Measurements from ENCODE around the gene MAP1B. TPM values are rescaled to one million over a fixed set of nuclear protein-coding genes. Genes with fewer than 3 reads are reported as not detected.

The MAP1B gene
- polyA plus RNA-seq, 3 donors = 0.02 TPM; not detected in 2

DNA sequence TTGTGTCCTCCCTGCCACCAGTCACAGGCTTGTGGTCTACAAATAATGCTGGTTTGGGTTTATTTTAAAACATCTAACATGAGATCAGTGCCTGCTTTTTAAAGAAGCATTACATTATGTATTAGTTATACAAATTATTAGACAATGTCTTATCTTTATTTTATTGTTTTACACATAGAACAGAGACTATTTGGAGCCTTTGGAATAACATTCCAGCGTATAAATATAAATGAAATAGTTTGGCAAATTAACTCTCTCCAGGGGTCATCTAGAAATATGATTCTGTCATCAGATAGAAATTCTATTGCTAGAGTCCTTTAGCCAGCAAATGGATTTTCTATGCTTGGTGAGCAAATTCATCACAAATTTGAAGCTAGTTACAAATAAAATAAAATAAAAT lies 22.4 kb downstream of the MAP1B start:
- Histone ChIP-seq H3K27me3 (ENCODE audit: control insufficient read depth in 2 of 2, insufficient read depth in 2 of 2, low read length in 2 of 2) (peaks cover 4 to 7% of the 10 kb centered on the region in 2 donors), H3K9ac (ENCODE audit: insufficient read depth, low read length, poor library complexity, severe bottlenecking) (no peak overlapping the region), H3K4me2 (replicated peaks; ENCODE audit: extremely low read depth, low read length, poor library complexity, severe bottlenecking) (no peak overlapping the region), H3K4me3 (replicated peaks in 1 of 3; ENCODE audit: low read depth in 2 of 3, low read length in 3 of 3) (no peak overlapping the region), H2AFZ (ENCODE audit: insufficient read depth, low read depth, low read length, poor library complexity, severe bottlenecking) (no peak overlapping the region), H3K4me1 (ENCODE audit: control insufficient read depth in 1 of 2, insufficient read depth in 2 of 2, low read length in 2 of 2) (no peaks in the 10 kb centered on the region), H4K20me1 (ENCODE audit: insufficient read depth, low read length) (no peaks in the 10 kb centered on the region), H3K79me2 (ENCODE audit: insufficient read depth, low read length) (no peaks in the 10 kb centered on the region), H3K9me3 (replicated peaks in 1 of 2; ENCODE audit: control insufficient read depth in 1 of 2, insufficient read depth in 1 of 2, low read length in 2 of 2) (no peaks in the 10 kb centered on the region), H3K27ac (ENCODE audit: low read depth in 1 of 2, low read length in 2 of 2) (no peak overlapping the region), H3K36me3 (replicated peaks in 1 of 2; ENCODE audit: control insufficient read depth in 1 of 2, insufficient read depth in 2 of 2, low read length in 2 of 2) (no peaks in the 10 kb centered on the region)
- Mint-ChIP-seq H3K36me3 (no peaks in the 10 kb centered on the region), H3K4me1 (no peaks in the 10 kb centered on the region), H3K9me3 (no peaks in the 10 kb centered on the region), H3K4me3 (no peak overlapping the region), H3K27me3 (ENCODE audit: low read depth in 3 of 3) (peaks cover 10 to 45% (median 19%) of the 10 kb centered on the region in 3 donors), H3K27ac (no peak overlapping the region)
- DNase-seq = no peak
- WGBS (ENCODE audit: insufficient coverage) = no CpG with 5 or more reads among the region's 1 CpG
- intact Hi-C loops (cut with micrococcal nuclease) = no loop called here
- TF ChIP-seq, protein P1, sequence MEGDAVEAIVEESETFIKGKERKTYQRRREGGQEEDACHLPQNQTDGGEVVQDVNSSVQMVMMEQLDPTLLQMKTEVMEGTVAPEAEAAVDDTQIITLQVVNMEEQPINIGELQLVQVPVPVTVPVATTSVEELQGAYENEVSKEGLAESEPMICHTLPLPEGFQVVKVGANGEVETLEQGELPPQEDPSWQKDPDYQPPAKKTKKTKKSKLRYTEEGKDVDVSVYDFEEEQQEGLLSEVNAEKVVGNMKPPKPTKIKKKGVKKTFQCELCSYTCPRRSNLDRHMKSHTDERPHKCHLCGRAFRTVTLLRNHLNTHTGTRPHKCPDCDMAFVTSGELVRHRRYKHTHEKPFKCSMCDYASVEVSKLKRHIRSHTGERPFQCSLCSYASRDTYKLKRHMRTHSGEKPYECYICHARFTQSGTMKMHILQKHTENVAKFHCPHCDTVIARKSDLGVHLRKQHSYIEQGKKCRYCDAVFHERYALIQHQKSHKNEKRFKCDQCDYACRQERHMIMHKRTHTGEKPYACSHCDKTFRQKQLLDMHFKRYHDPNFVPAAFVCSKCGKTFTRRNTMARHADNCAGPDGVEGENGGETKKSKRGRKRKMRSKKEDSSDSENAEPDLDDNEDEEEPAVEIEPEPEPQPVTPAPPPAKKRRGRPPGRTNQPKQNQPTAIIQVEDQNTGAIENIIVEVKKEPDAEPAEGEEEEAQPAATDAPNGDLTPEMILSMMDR (IDR thresholded peaks at IDR 0.05) = no peak

DNA sequence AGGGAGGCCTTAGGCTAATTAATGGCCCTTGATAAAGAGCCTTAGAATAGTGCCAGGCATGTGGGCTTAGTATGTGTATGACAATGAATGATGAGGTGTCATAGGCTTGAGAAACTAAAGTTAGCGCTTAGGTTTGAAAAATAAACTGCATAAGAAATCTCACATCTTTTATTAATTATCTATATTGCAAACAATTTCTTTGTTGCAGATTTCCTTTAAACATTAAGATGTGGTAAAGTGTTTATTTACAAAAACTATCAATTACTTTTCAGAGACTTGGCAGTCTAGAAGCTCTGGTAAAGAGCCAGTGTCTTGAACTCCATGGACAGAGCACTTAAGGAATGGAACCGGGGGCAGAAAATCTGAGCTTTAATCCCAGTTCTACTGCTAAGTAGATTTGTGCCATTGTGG lies 23.1 kb downstream of the MAP1B start:
- Histone ChIP-seq H3K4me2 (replicated peaks; ENCODE audit: extremely low read depth, low read length, poor library complexity, severe bottlenecking) (no peak overlapping the region), H3K36me3 (replicated peaks in 1 of 2; ENCODE audit: control insufficient read depth in 1 of 2, insufficient read depth in 2 of 2, low read length in 2 of 2) (no peaks in the 10 kb centered on the region), H3K9me3 (replicated peaks in 1 of 2; ENCODE audit: control insufficient read depth in 1 of 2, insufficient read depth in 1 of 2, low read length in 2 of 2) (no peaks in the 10 kb centered on the region), H3K4me1 (ENCODE audit: control insufficient read depth in 1 of 2, insufficient read depth in 2 of 2, low read length in 2 of 2) (no peaks in the 10 kb centered on the region), H3K27ac (ENCODE audit: low read depth in 1 of 2, low read length in 2 of 2) (no peak overlapping the region), H2AFZ (ENCODE audit: insufficient read depth, low read depth, low read length, poor library complexity, severe bottlenecking) (no peak overlapping the region), H3K4me3 (replicated peaks in 1 of 3; ENCODE audit: low read depth in 2 of 3, low read length in 3 of 3) (no peak overlapping the region), H3K79me2 (ENCODE audit: insufficient read depth, low read length) (no peaks in the 10 kb centered on the region), H3K9ac (ENCODE audit: insufficient read depth, low read length, poor library complexity, severe bottlenecking) (no peak overlapping the region), H4K20me1 (ENCODE audit: insufficient read depth, low read length) (no peaks in the 10 kb centered on the region), H3K27me3 (ENCODE audit: control insufficient read depth in 2 of 2, insufficient read depth in 2 of 2, low read length in 2 of 2) (peaks cover 4 to 7% of the 10 kb centered on the region in 2 donors)
- no peak overlapping the region for H3K27ac Mint-ChIP-seq
- TF ChIP-seq, protein P1 (IDR thresholded peaks at IDR 0.05) = no peak
- no CpG with 5 or more reads among the region's 2 CpGs for WGBS (ENCODE audit: insufficient coverage)
- intact Hi-C loops (cut with micrococcal nuclease) = no loop called here
- H3K4me3 Mint-ChIP-seq = no peak overlapping the region
- no peak for DNase-seq
- peaks cover 7 to 45% (median 16%) of the 10 kb centered on the region in 3 donors for H3K27me3 Mint-ChIP-seq (ENCODE audit: low read depth in 3 of 3)
- no peaks in the 10 kb centered on the region for H3K4me1 Mint-ChIP-seq
- no peaks in the 10 kb centered on the region for H3K9me3 Mint-ChIP-seq
- no peaks in the 10 kb centered on the region for H3K36me3 Mint-ChIP-seq
